Neural cell (in vitro differentiated cells): ENCODE measurements around the gene NDUFAF5. TPM values are rescaled to one million over a fixed set of nuclear protein-coding genes. Genes with fewer than 3 reads are reported as not detected.

Source experiments
- H2AFZ ChIP-seq: fragments of 200-600, 300-800 bp; sonication (generic), shearing (Covaris generic); 2 replicates; pipeline ENCODE4 v1.6.0; 2014; ENCODE audit warnings: low read depth, mild to moderate bottlenecking, antibody characterized with exemption, low read length, moderate library complexity
- H3F3A ChIP-seq: fragments of 200-600 bp; shearing (Covaris generic); 2 replicates; pipeline ENCODE4 v1.6.1; 2016; ENCODE audit warnings: mild to moderate bottlenecking, moderate library complexity, mixed read lengths, antibody characterized with exemption, low read length; ENCODE audit not compliant: insufficient read depth, poor library complexity, severe bottlenecking
- H3K27ac ChIP-seq: fragments of 200-600, 300-800 bp; sonication (generic), shearing (Covaris generic); 2 replicates; pipeline ENCODE4 v1.5.1; 2014; ENCODE audit warnings: mild to moderate bottlenecking, low read length, moderate library complexity
- H3K27me3 ChIP-seq: fragments of 300-800, 200-600 bp; sonication (generic), shearing (Covaris generic); 2 replicates; pipeline ENCODE4 v1.6.0; 2014; ENCODE audit warnings: mild to moderate bottlenecking, low read depth, low read length, moderate library complexity; ENCODE audit not compliant: insufficient read depth
- H3K36me3 ChIP-seq: fragments of 300-800, 200-600 bp; sonication (generic), shearing (Covaris generic); 2 replicates; pipeline ENCODE4 v1.5.1; 2014; ENCODE audit warnings: mild to moderate bottlenecking, antibody characterized with exemption, low read length, moderate library complexity; ENCODE audit not compliant: insufficient read depth
- H3K4me2 ChIP-seq: fragments of 300-800, 200-600 bp; sonication (generic), shearing (Covaris generic); 2 replicates; pipeline ENCODE4 v1.6.0; 2014; ENCODE audit warnings: mild to moderate bottlenecking, low read length
- H3K4me3 ChIP-seq: fragments of 300-800, 200-600 bp; sonication (generic), shearing (Covaris generic); 2 replicates; pipeline ENCODE4 v1.5.1; 2014; ENCODE audit warnings: mild to moderate bottlenecking, low read length, moderate library complexity
- H3K79me2 ChIP-seq: fragments of 200-600 bp; shearing (Covaris generic); replicated peaks from 2 replicates; pipeline ENCODE4 v1.6.0; 2014; ENCODE audit warnings: mild to moderate bottlenecking, low read length, moderate library complexity; ENCODE audit not compliant: insufficient read depth
- H3K9ac ChIP-seq: fragments of 300-800, 200-600 bp; sonication (generic), shearing (Covaris generic); 2 replicates; pipeline ENCODE4 v1.6.1; 2016; ENCODE audit warnings: mild to moderate bottlenecking, low read length, mixed read lengths
- H3K9me2 ChIP-seq: fragments of 200-600 bp; shearing (Covaris generic); 2 replicates; pipeline ENCODE4 v1.6.1; 2016; ENCODE audit warnings: mild to moderate bottlenecking, low read length, mixed read lengths; ENCODE audit not compliant: insufficient read depth
- H3K9me3 ChIP-seq: fragments of 200-600, 300-800 bp; sonication (generic), shearing (Covaris generic); 2 replicates; pipeline ENCODE4 v1.6.1; 2016; ENCODE audit warnings: mild to moderate bottlenecking, mixed run types, low read length, moderate library complexity, mixed read lengths
- H4K20me1 ChIP-seq: fragments of 200-600 bp; shearing (Covaris generic); 2 replicates; pipeline ENCODE4 v1.6.1; 2016; ENCODE audit warnings: mild to moderate bottlenecking, mixed run types; ENCODE audit not compliant: insufficient read depth
- EP300 ChIP-seq: fragments of 450-650 bp; conservative IDR thresholded peaks from 2 replicates; pipeline ENCODE4 v1.6.1; 2014; ENCODE audit warnings: antibody characterized with exemption, mild to moderate bottlenecking, moderate library complexity; ENCODE audit not compliant: poor library complexity, severe bottlenecking
- EZH2 ChIP-seq: fragments of 200-600, 300-800 bp; shearing (Covaris generic), sonication (generic); IDR thresholded peaks from 2 replicates; pipeline ENCODE4 v1.6.1; 2014; ENCODE audit warnings: antibody characterized with exemption, low read length, borderline replicate concordance, mild to moderate bottlenecking; ENCODE audit not compliant: insufficient read depth, poor library complexity, severe bottlenecking
- MXI1 ChIP-seq: fragments of 450-650 bp; conservative IDR thresholded peaks from 2 replicates; pipeline ENCODE4 v1.6.1; 2014; ENCODE audit warnings: antibody characterized with exemption, mild to moderate bottlenecking; ENCODE audit not compliant: poor library complexity, severe bottlenecking
- POLR2AphosphoS5 ChIP-seq: IDR thresholded peaks from 2 replicates; pipeline ENCODE4 v1.6.1; 2012
- RAD21 ChIP-seq: fragments of 450-650 bp; conservative IDR thresholded peaks from 2 replicates; pipeline ENCODE4 v1.6.1; 2014; ENCODE audit warnings: antibody characterized with exemption, mild to moderate bottlenecking, moderate library complexity
- SMC3 ChIP-seq: fragments of 450-650 bp; conservative IDR thresholded peaks from 2 replicates; pipeline ENCODE4 v1.6.1; 2014; ENCODE audit warnings: antibody characterized with exemption, mild to moderate bottlenecking, moderate library complexity; ENCODE audit not compliant: poor library complexity
- TAF1 ChIP-seq: IDR thresholded peaks from 2 replicates; pipeline ENCODE4 v1.6.1; 2012; ENCODE audit warnings: low read depth
- polyA plus RNA-seq: library from polyadenylated mRNA; depleted of rRNA; stranded (reverse); fragments of >200 nt; gene quantifications from 2 replicates; pipeline ENCODE4 v1.2.3, GENCODE V29; 2014
- TF ChIP-seq, protein P1 (sequence below): fragments of 450-650 bp; IDR thresholded peaks from 2 replicates; pipeline ENCODE4 v1.5.1; 2014; ENCODE audit warnings: antibody characterized with exemption, mild to moderate bottlenecking, moderate library complexity; ENCODE audit not compliant: poor library complexity, severe bottlenecking
- TF ChIP-seq, protein P2 (sequence below): IDR thresholded peaks from 2 replicates; pipeline ENCODE4 v1.6.1; 2012; ENCODE audit warnings: borderline replicate concordance

Gene NDUFAF5
- polyA plus RNA-seq, 1 donor from 2014 or later = 103 TPM

DNA sequence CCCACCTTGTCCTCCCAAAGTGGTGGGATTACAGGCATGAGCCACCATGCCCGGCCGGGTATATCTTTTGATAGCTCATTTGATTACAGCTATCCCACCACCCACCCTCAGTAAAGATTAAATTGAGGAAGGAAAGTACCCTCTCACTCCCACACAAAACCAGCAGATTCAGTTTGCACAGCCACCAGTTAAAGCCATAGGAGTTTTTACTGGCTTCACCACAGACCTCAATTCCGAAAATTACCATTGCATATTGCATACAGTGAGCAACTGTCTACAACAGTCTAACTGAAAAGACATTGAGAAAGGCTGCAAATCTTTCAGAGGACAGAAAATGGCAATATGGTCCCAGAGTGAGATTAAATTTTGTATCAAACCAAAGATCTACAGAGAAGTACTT is 35.0 kb upstream of the NDUFAF5 start:
- TF ChIP-seq RAD21 (no peak), MXI1 (no peak), TAF1 (no peak)
- TF ChIP-seq, protein P1, sequence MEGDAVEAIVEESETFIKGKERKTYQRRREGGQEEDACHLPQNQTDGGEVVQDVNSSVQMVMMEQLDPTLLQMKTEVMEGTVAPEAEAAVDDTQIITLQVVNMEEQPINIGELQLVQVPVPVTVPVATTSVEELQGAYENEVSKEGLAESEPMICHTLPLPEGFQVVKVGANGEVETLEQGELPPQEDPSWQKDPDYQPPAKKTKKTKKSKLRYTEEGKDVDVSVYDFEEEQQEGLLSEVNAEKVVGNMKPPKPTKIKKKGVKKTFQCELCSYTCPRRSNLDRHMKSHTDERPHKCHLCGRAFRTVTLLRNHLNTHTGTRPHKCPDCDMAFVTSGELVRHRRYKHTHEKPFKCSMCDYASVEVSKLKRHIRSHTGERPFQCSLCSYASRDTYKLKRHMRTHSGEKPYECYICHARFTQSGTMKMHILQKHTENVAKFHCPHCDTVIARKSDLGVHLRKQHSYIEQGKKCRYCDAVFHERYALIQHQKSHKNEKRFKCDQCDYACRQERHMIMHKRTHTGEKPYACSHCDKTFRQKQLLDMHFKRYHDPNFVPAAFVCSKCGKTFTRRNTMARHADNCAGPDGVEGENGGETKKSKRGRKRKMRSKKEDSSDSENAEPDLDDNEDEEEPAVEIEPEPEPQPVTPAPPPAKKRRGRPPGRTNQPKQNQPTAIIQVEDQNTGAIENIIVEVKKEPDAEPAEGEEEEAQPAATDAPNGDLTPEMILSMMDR = no peak
- TF ChIP-seq, protein P2, sequence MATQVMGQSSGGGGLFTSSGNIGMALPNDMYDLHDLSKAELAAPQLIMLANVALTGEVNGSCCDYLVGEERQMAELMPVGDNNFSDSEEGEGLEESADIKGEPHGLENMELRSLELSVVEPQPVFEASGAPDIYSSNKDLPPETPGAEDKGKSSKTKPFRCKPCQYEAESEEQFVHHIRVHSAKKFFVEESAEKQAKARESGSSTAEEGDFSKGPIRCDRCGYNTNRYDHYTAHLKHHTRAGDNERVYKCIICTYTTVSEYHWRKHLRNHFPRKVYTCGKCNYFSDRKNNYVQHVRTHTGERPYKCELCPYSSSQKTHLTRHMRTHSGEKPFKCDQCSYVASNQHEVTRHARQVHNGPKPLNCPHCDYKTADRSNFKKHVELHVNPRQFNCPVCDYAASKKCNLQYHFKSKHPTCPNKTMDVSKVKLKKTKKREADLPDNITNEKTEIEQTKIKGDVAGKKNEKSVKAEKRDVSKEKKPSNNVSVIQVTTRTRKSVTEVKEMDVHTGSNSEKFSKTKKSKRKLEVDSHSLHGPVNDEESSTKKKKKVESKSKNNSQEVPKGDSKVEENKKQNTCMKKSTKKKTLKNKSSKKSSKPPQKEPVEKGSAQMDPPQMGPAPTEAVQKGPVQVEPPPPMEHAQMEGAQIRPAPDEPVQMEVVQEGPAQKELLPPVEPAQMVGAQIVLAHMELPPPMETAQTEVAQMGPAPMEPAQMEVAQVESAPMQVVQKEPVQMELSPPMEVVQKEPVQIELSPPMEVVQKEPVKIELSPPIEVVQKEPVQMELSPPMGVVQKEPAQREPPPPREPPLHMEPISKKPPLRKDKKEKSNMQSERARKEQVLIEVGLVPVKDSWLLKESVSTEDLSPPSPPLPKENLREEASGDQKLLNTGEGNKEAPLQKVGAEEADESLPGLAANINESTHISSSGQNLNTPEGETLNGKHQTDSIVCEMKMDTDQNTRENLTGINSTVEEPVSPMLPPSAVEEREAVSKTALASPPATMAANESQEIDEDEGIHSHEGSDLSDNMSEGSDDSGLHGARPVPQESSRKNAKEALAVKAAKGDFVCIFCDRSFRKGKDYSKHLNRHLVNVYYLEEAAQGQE = no peak
- no peak overlapping the region for H3K4me2 ChIP-seq
- H3K9me2 ChIP-seq = no peaks in the 10 kb centered on the region
- H4K20me1 ChIP-seq = no peaks in the 10 kb centered on the region
- no peaks in the 10 kb centered on the region for H3F3A ChIP-seq
- H2AFZ ChIP-seq = no peak overlapping the region
- no peaks in the 10 kb centered on the region for H3K27me3 ChIP-seq
- H3K27ac ChIP-seq = no peak overlapping the region
- H3K36me3 ChIP-seq = no peaks in the 10 kb centered on the region
- H3K9ac ChIP-seq = no peak overlapping the region
- no peaks in the 10 kb centered on the region for H3K79me2 ChIP-seq
- no peak overlapping the region for H3K4me3 ChIP-seq
- H3K9me3 ChIP-seq = no peaks in the 10 kb centered on the region

DNA sequence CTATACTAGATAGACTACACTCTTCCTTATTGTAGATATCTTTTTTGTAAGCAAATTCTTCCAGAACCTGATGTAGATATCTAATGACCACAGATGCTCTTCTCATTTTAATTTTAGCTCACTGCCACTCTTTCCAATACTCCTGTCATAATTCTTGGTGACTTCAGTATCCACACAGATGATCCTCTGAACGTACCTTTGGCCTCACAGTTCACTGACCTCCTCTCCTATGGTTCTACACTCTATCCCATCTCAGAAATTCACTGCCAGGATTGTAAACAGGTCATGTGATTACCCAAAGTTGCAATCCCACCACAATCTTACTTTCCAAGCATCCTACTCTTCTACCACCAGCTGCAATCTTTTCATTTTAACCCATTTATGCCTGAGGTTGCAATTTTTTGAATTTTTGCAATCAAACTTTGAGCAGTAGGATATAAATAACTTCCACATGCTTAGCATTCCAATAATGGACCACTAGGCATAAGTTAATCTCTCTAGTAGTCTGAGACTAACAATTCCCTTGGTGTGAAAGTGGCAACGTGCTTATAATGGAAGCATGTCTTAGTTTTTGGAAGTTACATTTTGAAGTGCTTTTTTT is 31.3 kb upstream of the NDUFAF5 start:
- H4K20me1 ChIP-seq = no peaks in the 10 kb centered on the region
- H3K79me2 ChIP-seq = no peaks in the 10 kb centered on the region
- H3K36me3 ChIP-seq = no peaks in the 10 kb centered on the region
- no peak overlapping the region for H3K9ac ChIP-seq
- no peak overlapping the region for H3K4me3 ChIP-seq
- H3K9me2 ChIP-seq = no peaks in the 10 kb centered on the region
- H2AFZ ChIP-seq = no peak overlapping the region
- no peak overlapping the region for H3K4me2 ChIP-seq
- no peaks in the 10 kb centered on the region for H3K9me3 ChIP-seq
- no peak overlapping the region for H3K27ac ChIP-seq
- no peaks in the 10 kb centered on the region for H3K27me3 ChIP-seq
- no peaks in the 10 kb centered on the region for H3F3A ChIP-seq
- TF ChIP-seq EP300 = no peak

DNA sequence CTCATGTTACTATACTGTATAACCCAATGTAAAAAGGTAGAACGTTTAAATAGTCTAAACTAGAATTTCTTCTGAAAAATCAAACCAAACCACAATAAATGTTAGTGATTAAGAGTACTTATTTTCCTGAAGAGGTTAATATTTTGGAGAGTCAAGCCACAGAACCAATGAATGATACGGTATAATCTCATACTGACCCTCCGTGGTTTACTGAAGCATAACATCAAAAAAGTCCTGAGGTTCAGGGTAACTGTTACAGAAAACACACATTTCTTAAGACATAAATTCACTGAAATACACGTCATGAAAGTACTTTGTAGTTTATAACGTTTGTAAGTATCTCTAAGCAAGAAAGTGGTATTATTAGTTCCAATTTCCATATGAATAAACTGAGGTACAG is 29.0 kb upstream of the NDUFAF5 start:
- H3K9me2 ChIP-seq = no peaks in the 10 kb centered on the region
- H3K36me3 ChIP-seq = no peaks in the 10 kb centered on the region
- H2AFZ ChIP-seq = no peak overlapping the region
- no peak for TF ChIP-seq POLR2AphosphoS5
- TF ChIP-seq, protein P2 = no peak
- TF ChIP-seq TAF1 = no peak
- no peak for TF ChIP-seq RAD21
- no peak for TF ChIP-seq EZH2
- no peak for TF ChIP-seq MXI1
- TF ChIP-seq, protein P1 = no peak
- TF ChIP-seq SMC3 = no peak
- TF ChIP-seq EP300 = no peak
- no peaks in the 10 kb centered on the region for H3K79me2 ChIP-seq
- no peaks in the 10 kb centered on the region for H3K27me3 ChIP-seq
- no peak overlapping the region for H3K9ac ChIP-seq
- no peak overlapping the region for H3K4me2 ChIP-seq
- H3F3A ChIP-seq = no peaks in the 10 kb centered on the region
- H3K27ac ChIP-seq = no peak overlapping the region
- H4K20me1 ChIP-seq = no peaks in the 10 kb centered on the region
- H3K9me3 ChIP-seq = no peaks in the 10 kb centered on the region
- no peak overlapping the region for H3K4me3 ChIP-seq
